Measurements from ENCODE around the gene FGL2. TPM values are rescaled to one million over a fixed set of nuclear protein-coding genes. Genes with fewer than 3 reads are reported as not detected.
A peak's percentile ranks its signal among the peaks of the same experiment; 100 is the strongest.
"Not testable (repeated sequence)": the region's sequence is repeated elsewhere in the genome, so short reads cannot be mapped to it uniquely, and the experiment has no call there.

The FGL2 gene
- total RNA-seq, 6 experiments from 2014 or later, result 3.4 to 19.3 (median 7.5) TPM

DNA sequence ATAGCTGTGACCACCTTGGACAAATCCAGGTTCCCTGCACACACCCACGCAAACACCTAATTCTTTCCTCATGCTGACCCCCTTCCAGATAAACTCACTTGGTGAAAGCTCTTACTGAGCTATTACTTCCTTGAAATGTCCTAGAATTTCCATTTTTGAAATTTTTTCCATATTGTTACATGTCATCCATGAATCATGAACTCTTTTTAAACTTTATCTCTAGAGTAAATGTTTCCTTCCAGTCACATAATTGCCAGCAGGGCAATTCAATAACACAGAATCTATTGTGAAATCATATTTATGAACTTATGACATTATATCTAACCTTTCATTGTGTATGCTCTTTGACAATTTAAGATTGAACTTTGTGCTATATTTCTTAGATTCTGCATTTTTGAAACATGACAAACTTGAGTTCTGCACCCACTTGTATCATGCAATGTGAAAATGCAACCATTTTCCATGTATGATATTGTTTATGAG, 26.8 kb upstream of the FGL2 start:
- TF ChIP-seq, protein P1, sequence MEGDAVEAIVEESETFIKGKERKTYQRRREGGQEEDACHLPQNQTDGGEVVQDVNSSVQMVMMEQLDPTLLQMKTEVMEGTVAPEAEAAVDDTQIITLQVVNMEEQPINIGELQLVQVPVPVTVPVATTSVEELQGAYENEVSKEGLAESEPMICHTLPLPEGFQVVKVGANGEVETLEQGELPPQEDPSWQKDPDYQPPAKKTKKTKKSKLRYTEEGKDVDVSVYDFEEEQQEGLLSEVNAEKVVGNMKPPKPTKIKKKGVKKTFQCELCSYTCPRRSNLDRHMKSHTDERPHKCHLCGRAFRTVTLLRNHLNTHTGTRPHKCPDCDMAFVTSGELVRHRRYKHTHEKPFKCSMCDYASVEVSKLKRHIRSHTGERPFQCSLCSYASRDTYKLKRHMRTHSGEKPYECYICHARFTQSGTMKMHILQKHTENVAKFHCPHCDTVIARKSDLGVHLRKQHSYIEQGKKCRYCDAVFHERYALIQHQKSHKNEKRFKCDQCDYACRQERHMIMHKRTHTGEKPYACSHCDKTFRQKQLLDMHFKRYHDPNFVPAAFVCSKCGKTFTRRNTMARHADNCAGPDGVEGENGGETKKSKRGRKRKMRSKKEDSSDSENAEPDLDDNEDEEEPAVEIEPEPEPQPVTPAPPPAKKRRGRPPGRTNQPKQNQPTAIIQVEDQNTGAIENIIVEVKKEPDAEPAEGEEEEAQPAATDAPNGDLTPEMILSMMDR (IDR thresholded peaks at IDR 0.05), result no peak
- TF ChIP-seq POLR2A (IDR thresholded peaks at IDR 0.05), result no peak
- DNase-seq (no peak), ATAC-seq (no peak)
- Histone ChIP-seq H3K27me3 (no peaks in the 10 kb centered on the region), H3K36me3 (no peaks in the 10 kb centered on the region), H3K27ac (no peak overlapping the region), H3K9me3 (no peaks in the 10 kb centered on the region), H3K4me1 (no peaks in the 10 kb centered on the region), H3K4me3 (no peak overlapping the region)
- intact Hi-C loops (cut with DNase I), result no loop called here
- no CpG with 5 or more reads among the region's 1 CpG for WGBS (ENCODE audit: insufficient coverage, low coverage, low lambda C conversion rate, missing lambda C conversion rate)

DNA sequence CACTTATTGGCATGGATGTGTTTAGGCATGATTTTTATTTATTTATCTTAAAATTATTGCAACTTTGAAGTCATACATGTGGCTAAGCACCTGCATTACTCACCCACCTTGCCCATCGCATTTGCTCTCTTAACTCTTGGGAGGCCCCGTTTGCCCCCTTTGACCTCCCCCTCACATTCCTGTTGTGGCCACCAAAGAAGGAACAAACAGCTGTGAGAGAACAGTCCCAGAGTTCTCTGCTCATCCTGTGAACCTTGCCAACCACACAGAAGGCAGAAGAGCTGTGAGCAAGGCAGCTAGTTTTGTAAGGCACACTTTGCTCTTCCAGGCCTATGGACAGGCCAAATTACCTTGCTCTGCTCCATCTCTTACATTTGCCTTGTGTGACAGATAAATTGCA, 23.6 kb upstream of the FGL2 start:
- no peaks in the 10 kb centered on the region for H3K36me3 ChIP-seq
- H3K9me3 ChIP-seq, result no peaks in the 10 kb centered on the region
- intact Hi-C loops (cut with DNase I), result no loop called here
- no peaks in the 10 kb centered on the region for H3K27me3 ChIP-seq
- WGBS (ENCODE audit: insufficient coverage, low coverage, low lambda C conversion rate, missing lambda C conversion rate), result 79% methylated on average over 2 of the region's 2 CpGs
- no peak overlapping the region for H3K27ac ChIP-seq
- H3K4me1 ChIP-seq, result no peaks in the 10 kb centered on the region
- ATAC-seq (peak in 1 of 4 donors; percentile 20), DNase-seq (no peak)
- TF ChIP-seq, protein P1 (IDR thresholded peaks at IDR 0.05), result no peak
- TF ChIP-seq POLR2A (IDR thresholded peaks at IDR 0.05), result no peak
- no peak overlapping the region for H3K4me3 ChIP-seq

DNA sequence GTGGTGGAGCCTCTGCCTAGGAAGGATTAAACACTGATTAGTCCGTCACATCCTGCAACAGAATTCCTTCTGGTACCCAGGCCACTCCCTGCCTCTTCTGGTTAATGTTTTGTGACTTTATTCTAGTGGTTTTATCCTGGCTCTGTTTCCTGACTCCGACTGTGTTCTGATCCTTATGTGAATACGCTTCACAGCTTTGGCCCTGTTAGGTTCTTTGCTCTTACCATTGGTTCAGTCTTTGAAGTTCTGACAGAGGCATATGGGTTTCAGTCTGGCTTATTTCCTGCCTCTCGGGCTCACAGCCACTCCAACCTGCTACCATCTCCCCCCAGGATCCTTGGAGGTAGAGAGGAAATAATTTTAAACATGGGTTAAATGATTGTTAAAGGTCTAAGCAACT, 23.2 kb upstream of the FGL2 start:
- Histone ChIP-seq H3K36me3 (no peaks in the 10 kb centered on the region), H3K9me3 (no peaks in the 10 kb centered on the region), H3K27ac (no peak overlapping the region), H3K4me1 (no peaks in the 10 kb centered on the region), H3K27me3 (no peaks in the 10 kb centered on the region), H3K4me3 (no peak overlapping the region)
- TF ChIP-seq POLR2A (IDR thresholded peaks at IDR 0.05), result no peak
- TF ChIP-seq, protein P1 (IDR thresholded peaks at IDR 0.05), result no peak
- DNase-seq, result no peak
- ATAC-seq, result no peak
- intact Hi-C loops (cut with DNase I), result no loop called here
- 88% methylated on average over 4 of the region's 4 CpGs for WGBS (ENCODE audit: insufficient coverage, low coverage, low lambda C conversion rate, missing lambda C conversion rate)

DNA sequence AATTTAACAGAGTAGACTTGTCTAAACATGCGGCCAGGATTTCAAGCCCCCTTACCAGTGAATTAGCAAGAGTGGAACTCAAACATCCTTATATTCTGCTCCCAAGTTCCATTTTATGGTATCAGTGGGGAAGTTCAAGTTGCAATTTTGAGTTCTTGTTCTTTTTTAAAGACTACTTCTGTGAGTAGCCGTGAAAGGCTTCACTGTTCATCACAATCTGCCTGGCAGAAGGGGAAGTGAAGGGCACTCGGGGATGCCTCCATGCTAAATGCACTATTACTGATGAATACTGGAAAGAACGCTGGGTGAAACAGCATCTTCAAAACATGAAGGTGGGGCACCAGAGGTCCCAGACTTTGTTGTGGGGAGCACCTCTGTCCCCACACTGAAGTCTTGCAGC, 22.4 kb upstream of the FGL2 start:
- no peak for TF ChIP-seq POLR2A (IDR thresholded peaks at IDR 0.05)
- TF ChIP-seq, protein P1 (IDR thresholded peaks at IDR 0.05), result no peak
- no peaks in the 10 kb centered on the region for H3K4me1 ChIP-seq
- no peaks in the 10 kb centered on the region for H3K27me3 ChIP-seq
- WGBS (ENCODE audit: insufficient coverage, low coverage, low lambda C conversion rate, missing lambda C conversion rate), result 76% methylated on average over 4 of the region's 4 CpGs
- ATAC-seq (peak; percentile 11 to 45 (median 38)), DNase-seq (no peak)
- no peak overlapping the region for H3K27ac ChIP-seq
- intact Hi-C loops (cut with DNase I), result no loop called here
- H3K9me3 ChIP-seq, result no peaks in the 10 kb centered on the region
- H3K4me3 ChIP-seq, result no peak overlapping the region
- H3K36me3 ChIP-seq, result no peaks in the 10 kb centered on the region

DNA sequence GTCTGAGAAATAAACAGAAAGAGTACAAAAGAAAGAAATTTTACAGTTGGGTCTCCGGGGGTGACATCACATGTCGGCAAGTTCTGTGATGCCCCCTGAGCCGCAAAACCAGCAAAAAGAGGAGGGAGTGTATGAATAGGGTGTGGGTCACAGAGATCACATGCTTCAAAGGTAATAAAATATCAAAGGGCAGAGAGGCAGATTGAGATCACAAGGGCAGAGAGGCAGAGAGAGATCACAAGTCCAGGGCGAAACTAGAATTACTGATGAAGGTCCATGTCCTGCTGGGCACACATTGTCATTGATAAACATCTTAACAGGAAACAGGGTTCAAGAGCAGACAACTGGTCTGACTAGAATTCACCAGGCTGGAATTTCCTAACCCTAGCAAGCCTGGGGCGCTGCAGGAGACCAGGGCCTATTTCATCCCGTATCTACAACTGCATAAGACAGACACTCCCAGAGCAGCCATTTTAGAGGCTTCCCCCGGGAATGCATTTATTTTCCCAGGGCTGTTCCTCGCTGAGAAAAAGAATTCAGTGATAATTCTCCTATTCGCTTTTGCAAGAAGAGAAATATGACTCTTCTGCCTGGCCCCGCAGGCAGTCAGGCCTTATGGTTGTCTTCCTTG, 20.2 kb upstream of the FGL2 start:
- DNase-seq; intact Hi-C loops (cut with DNase I); H3K27me3 ChIP-seq; H3K4me1 ChIP-seq; H3K9me3 ChIP-seq; H3K36me3 ChIP-seq; H3K4me3 ChIP-seq; ATAC-seq; H3K27ac ChIP-seq: not testable (repeated sequence)
- WGBS (ENCODE audit: insufficient coverage, low coverage, low lambda C conversion rate, missing lambda C conversion rate), result 96% methylated on average over 8 of the region's 10 CpGs

Data from right lobe of liver (tissue), 6 donors.